ENCODE results near the gene LGALS8.
"Not testable (repeated sequence)": the region's sequence is repeated elsewhere in the genome, so short reads cannot be mapped to it uniquely, and the experiment has no call there.

The LGALS8 gene

GRCh38 chr1:236543065-236543669 lies 19.4 kb downstream of the LGALS8 start:
- no peak for DNase-seq

- DNase-seq = no peak
Measured at GRCh38 chr1:236545621-236546169, 21.9 kb downstream of the LGALS8 start.

- DNase-seq = no peak
Measured at GRCh38 chr1:236548452-236548851, 24.7 kb downstream of the LGALS8 start.

- no peak for DNase-seq
Measured at GRCh38 chr1:236550961-236551851, 27.4 kb downstream of the LGALS8 start.

- DNase-seq = no peak
Measured at GRCh38 chr1:236552096-236552495, 28.3 kb downstream of the LGALS8 start.

GRCh38 chr1:236552901-236553300 lies 29.1 kb downstream of the LGALS8 start:
- no peak for DNase-seq

- no peak for DNase-seq
Measured at GRCh38 chr1:236553370-236553769, 29.6 kb downstream of the LGALS8 start.

- DNase-seq = no peak
Measured at GRCh38 chr1:236556606-236557005, 32.8 kb downstream of the LGALS8 start.

GRCh38 chr1:236558081-236558480 lies 34.3 kb downstream of the LGALS8 start:
- DNase-seq = no peak

GRCh38 chr1:236558846-236559245 lies 35.1 kb downstream of the LGALS8 start:
- no peak for DNase-seq

- no peak for DNase-seq
Measured at GRCh38 chr1:236560213-236560771, 36.5 kb downstream of the LGALS8 start.

GRCh38 chr1:236561976-236562375 lies 38.2 kb downstream of the LGALS8 start:
- no peak for DNase-seq

- DNase-seq = no peak
Measured at GRCh38 chr1:236565530-236565929, 41.7 kb downstream of the LGALS8 start.

- no peak for DNase-seq
Measured at GRCh38 chr1:236568285-236568894, 44.6 kb downstream of the LGALS8 start.

- no peak for DNase-seq
Measured at GRCh38 chr1:236575523-236575922, 51.7 kb downstream of the LGALS8 start.

- DNase-seq = no peak
Measured at GRCh38 chr1:236576004-236576403, 52.2 kb downstream of the LGALS8 start.

GRCh38 chr1:236577041-236577440 lies 53.3 kb downstream of the LGALS8 start:
- not testable (repeated sequence) for DNase-seq

- DNase-seq = no peak
Measured at GRCh38 chr1:236578661-236579060, 54.9 kb downstream of the LGALS8 start.

- DNase-seq = not testable (repeated sequence)
Measured at GRCh38 chr1:236580404-236580803, 56.6 kb downstream of the LGALS8 start.

- DNase-seq = no peak
Measured at GRCh38 chr1:236581528-236581927, 57.7 kb downstream of the LGALS8 start.

GRCh38 chr1:236589531-236589930 lies 65.7 kb downstream of the LGALS8 start:
- no peak for DNase-seq

- DNase-seq = no peak
Measured at GRCh38 chr1:236590553-236591150, 66.9 kb downstream of the LGALS8 start.

GRCh38 chr1:236602171-236602570 lies 78.4 kb downstream of the LGALS8 start:
- no peak for DNase-seq

All from activated CD4-positive, alpha-beta T cell treated with anti-CD3 and anti-CD28 coated beads, Interleukin-2, amount 50 U/mL, for 48 hours (primary cell).